Neural progenitor cell (in vitro differentiated cells): Measurements from ENCODE around the gene UBE2D2.

ENCODE experiments used
- CTCF ChIP-seq: fragments of 200-600 bp; sonication (generic); IDR thresholded peaks from 2 replicates; pipeline ENCODE4 v1.5.1; 2017; ENCODE audit warnings: antibody characterized with exemption, mild to moderate bottlenecking
- EZH2 ChIP-seq: fragments of 200-600 bp; sonication (generic); IDR thresholded peaks from 2 replicates; pipeline ENCODE4 v1.6.1; 2017; ENCODE audit warnings: antibody characterized with exemption, mild to moderate bottlenecking, moderate library complexity
- EZH2phosphoT487 ChIP-seq: fragments of 200-600 bp; sonication (generic); IDR thresholded peaks from 2 replicates; pipeline ENCODE4 v1.6.1; 2017; ENCODE audit warnings: antibody characterized with exemption

- TF ChIP-seq CTCF (no peak), EZH2 (no peak), EZH2phosphoT487 (no peak)
These were observed 69.7 kb downstream of the UBE2D2 start for GRCh38 chr5:139630855-139631254.
